Body of pancreas (tissue), 4 donors: ENCODE results near the gene RND2. TPM values are rescaled to one million over a fixed set of nuclear protein-coding genes. Genes with fewer than 3 reads are reported as not detected.

Experiments used
- ATAC-seq: fragments of 150-250 bp; one replicate; pipeline ENCODE4 v1.9.1; 2016
- DNase-seq, 4 donors: peaks; one replicate each; pipeline ENCODE4 v3.0.0-alpha.2; 2019
- H3K27ac ChIP-seq, 4 donors: fragments of 200-600 bp; sonication (generic); 1 replicate in 3 of 4; 2 replicates in 1 of 4; pipeline versions ENCODE4 v1.5.1 to v1.6.1; 2016 to 2019; ENCODE audit warnings: mild to moderate bottlenecking in 1 of 4, mixed read lengths in 1 of 4, moderate library complexity in 1 of 4
- H3K27me3 ChIP-seq, 2 donors: fragments of 200-600 bp; sonication (generic); one replicate each; pipeline ENCODE4 v1.6.0; 2016; ENCODE audit warnings: mild to moderate bottlenecking in 1 of 2
- H3K36me3 ChIP-seq, 2 donors: fragments of 200-600 bp; sonication (generic); replicated peaks in 1 of 2; 2 replicates each; pipeline ENCODE4 v1.5.1; 2016; ENCODE audit warnings: low read depth in 2 of 2; ENCODE audit not compliant: insufficient read depth in 1 of 2
- H3K4me1 ChIP-seq: fragments of 200-600 bp; sonication (generic); one replicate; pipeline ENCODE4 v1.6.0; 2016
- H3K4me3 ChIP-seq, 2 donors: fragments of 200-600 bp; sonication (generic); 1 replicate in 1 of 2; 2 replicates in 1 of 2; pipeline ENCODE4 v1.5.1; 2016 to 2019
- H3K9me3 ChIP-seq, 3 donors: fragments of 200-600 bp; sonication (generic); 1 replicate in 2 of 3; 2 replicates in 1 of 3; pipeline ENCODE4 v1.5.1; 2016
- POLR2A ChIP-seq, 3 donors: fragments of 450-650 bp; IDR thresholded peaks; one replicate each; pipeline ENCODE4 v1.6.1; 2016; ENCODE audit warnings: antibody characterized with exemption in 3 of 3, mild to moderate bottlenecking in 2 of 3
- WGBS, 2 donors: methylation state at CpG; one replicate each; pipeline ENCODE4 v1.1.5; 2017; 5-methylcytosine and 5-hydroxymethylcytosine counted together
- intact Hi-C: fragments of 100-400 bp; cut with DNase I; formaldehyde crosslinking; loops from one replicate; pipeline ENCODE4 v1.15.1; 2023
- total RNA-seq, 2 donors: library from RNA; depleted of rRNA; stranded (reverse); fragments of >200 nt; gene quantifications; one replicate each; pipeline ENCODE4 v1.1.0, GENCODE V29; 2016
- TF ChIP-seq, protein P1 (sequence below), 7 experiments: fragments of 450-650 bp in 4 of 7; fragments of 200-600 bp in 3 of 7; sonication (generic) in 3 of 7; IDR thresholded peaks; one replicate each; pipeline ENCODE4 v1.5.1; 2016 to 2019; ENCODE audit warnings: antibody characterized with exemption in 7 of 7

Gene RND2
- total RNA-seq, 2 donors from 2014 or later: 0.33 to 0.52 TPM

DNA sequence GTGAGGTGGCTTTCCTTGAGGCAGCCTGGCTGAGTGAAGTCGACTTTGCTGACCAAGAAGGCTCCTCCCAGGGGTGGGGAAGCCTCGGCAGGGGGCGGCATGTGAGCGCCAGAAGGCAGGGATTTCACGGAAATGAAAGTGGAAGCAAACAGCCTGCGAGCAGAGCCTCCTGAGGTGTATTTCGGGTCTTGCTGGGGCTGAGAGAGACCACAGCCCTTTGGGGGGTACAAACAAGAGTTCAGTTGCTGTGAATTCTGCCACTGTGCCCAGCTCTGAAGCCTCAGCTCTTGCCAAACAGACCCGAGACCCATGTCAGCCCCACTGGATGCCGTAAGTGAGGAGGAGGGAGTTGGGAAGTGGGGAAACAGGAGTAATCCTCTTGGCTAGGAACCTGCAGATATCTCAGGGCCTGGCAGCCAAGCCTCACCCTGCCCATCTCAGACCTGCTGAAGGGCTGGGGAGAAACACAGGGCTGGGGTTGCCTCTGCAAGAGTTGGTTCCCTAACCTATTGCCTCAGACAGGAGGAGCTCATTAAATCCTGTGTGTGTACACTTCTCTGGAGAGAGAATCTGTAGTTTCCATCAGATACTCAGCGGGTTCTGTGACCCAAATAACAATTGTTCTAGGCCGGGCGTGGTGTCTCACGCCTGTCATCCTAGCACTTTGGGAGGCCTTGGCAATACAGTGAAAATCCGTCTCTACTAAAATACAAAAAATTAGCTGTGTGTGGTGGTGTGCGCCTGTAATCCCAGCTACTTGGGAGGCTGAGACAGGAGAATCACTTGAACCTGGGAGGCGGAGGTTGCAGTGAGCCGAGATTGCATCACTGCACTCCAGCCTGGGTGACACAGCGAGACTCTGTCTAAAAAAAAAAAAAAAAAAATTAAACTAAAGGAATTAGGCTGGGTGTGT lies 18.1 kb upstream of the RND2 start, which contains the start of gene IFI35:
Gene IFI35 (plus strand): TSS at position 146 of the 913 bp plus-strand sequence. CDS start 164 bp downstream, at position 310.
- H3K27ac ChIP-seq: peak within 1 kb of the TSS; percentile 91 to 98 (median 94)
- H3K4me1 ChIP-seq: peaks cover 28% of the 10 kb centered on the region
- peaks cover 0 to 8% of the 10 kb centered on the region in 2 donors for H3K36me3 ChIP-seq
- peak; percentile 40 to 85 (median 80) for TF ChIP-seq POLR2A (IDR thresholded peaks at IDR 0.05)
- TF ChIP-seq, protein P1, sequence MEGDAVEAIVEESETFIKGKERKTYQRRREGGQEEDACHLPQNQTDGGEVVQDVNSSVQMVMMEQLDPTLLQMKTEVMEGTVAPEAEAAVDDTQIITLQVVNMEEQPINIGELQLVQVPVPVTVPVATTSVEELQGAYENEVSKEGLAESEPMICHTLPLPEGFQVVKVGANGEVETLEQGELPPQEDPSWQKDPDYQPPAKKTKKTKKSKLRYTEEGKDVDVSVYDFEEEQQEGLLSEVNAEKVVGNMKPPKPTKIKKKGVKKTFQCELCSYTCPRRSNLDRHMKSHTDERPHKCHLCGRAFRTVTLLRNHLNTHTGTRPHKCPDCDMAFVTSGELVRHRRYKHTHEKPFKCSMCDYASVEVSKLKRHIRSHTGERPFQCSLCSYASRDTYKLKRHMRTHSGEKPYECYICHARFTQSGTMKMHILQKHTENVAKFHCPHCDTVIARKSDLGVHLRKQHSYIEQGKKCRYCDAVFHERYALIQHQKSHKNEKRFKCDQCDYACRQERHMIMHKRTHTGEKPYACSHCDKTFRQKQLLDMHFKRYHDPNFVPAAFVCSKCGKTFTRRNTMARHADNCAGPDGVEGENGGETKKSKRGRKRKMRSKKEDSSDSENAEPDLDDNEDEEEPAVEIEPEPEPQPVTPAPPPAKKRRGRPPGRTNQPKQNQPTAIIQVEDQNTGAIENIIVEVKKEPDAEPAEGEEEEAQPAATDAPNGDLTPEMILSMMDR (IDR thresholded peaks at IDR 0.05): peak in 6 of 7 experiments; percentile 34 to 63 (median 49)
- no peaks in the 10 kb centered on the region for H3K27me3 ChIP-seq
- H3K4me3 ChIP-seq: peak within 1 kb of the TSS; percentile 33 to 71
- H3K9me3 ChIP-seq: no peaks in the 10 kb centered on the region
- peak; percentile 90 for ATAC-seq
- DNase-seq: peak; percentile 86 to 90 (median 88)
- intact Hi-C loops: no loop called here
- 24 to 43% methylated on average over 8 to 18 of the region's 18 CpGs for WGBS, 2 donors

DNA sequence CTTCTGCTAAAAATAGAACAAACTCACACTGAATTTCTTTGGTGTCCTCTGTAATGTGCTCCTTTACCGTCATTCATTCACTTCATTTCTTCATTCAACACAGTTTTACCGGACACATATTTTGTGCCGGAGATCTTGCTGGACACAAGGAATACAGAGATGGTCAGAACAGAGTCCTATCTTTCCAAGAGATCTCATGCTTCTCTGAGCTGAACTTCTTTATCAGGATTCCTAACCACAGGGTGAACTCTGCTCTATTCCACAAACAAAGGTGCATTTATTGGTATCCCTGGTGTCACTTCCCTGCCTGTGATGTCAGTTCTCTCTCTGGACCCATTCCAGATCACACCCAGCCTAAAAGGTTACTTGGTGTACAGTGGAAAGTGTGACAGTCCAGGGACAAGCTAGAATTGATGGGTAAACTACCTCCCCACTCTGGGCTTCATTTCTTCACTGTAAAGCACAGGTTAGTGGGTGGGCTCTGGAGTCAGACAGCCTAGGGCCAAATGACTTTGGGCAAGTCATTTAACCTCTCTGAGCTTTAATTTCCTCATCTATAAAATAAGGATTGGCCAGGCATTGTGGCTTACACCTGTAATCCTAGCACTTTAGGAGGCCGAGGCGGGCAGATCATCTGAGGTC lies 14.2 kb upstream of the RND2 start:
- ATAC-seq (peak; percentile 25), DNase-seq (peak in 3 of 4 donors; percentile 46 to 61 (median 49))
- peak overlapping the region in 3 of 4 donors; percentile 8 to 73 (median 44) for H3K27ac ChIP-seq
- H3K4me1 ChIP-seq: peaks cover 30% of the 10 kb centered on the region
- 71 to 72% methylated on average over 5 of the region's 5 CpGs for WGBS, 2 donors
- no peaks in the 10 kb centered on the region for H3K36me3 ChIP-seq
- TF ChIP-seq POLR2A (IDR thresholded peaks at IDR 0.05): no peak
- TF ChIP-seq, protein P1 (IDR thresholded peaks at IDR 0.05): no peak
- no peak overlapping the region for H3K4me3 ChIP-seq
- intact Hi-C loops: loop anchor here (10.0 kb wide), 1 partner anchor 334 kb away; no protein-coding TSS in a partner anchor
- H3K9me3 ChIP-seq: no peaks in the 10 kb centered on the region
- no peaks in the 10 kb centered on the region for H3K27me3 ChIP-seq

DNA sequence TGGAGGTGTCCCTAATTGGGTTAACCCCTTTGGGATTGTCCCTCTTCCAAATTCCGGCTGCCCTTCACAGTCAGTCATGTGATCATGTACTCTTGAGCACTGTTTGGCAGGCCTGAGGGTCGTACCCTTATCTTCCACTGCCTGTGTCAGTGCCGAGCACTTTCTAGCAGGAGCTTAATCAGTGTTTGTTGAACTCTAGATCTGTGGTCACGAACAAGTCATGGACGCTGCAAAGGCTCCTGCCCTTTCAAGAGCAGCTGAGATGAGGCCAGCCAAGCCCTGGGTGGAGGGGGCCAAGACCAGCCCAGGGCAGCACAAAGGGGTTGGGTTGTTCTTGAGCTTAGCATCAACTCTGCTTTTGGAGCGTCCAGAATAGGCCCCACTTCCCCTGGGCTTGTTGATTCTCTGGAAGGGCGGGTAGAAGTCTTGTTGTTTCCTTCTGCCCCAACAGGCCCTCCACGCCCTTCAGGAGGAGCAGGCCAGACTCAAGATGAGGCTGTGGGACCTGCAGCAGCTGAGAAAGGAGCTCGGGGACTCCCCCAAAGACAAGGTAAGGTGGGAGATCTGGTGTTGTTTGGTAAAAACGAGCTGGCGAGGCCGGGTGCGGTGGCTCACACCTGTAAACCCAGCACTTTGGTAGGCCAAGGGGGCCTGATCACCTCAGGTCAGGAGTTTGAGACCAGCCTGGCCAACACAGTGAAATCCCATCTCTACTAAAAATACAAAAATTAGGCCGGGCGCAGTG lies 13.1 kb upstream of the RND2 start:
- DNase-seq (no peak), ATAC-seq (no peak)
- no peak for TF ChIP-seq POLR2A (IDR thresholded peaks at IDR 0.05)
- H3K27me3 ChIP-seq: no peaks in the 10 kb centered on the region
- peaks cover 24% of the 10 kb centered on the region for H3K4me1 ChIP-seq
- H3K36me3 ChIP-seq: no peaks in the 10 kb centered on the region
- intact Hi-C loops: loop anchor here (10.0 kb wide), 1 partner anchor 333 kb away; no protein-coding TSS in a partner anchor
- no peak overlapping the region for H3K4me3 ChIP-seq
- no peaks in the 10 kb centered on the region for H3K9me3 ChIP-seq
- WGBS, 2 donors: 56 to 64% methylated on average over 11 to 15 of the region's 15 CpGs
- peak overlapping the region in 3 of 4 donors; percentile 8 to 73 (median 14) for H3K27ac ChIP-seq

DNA sequence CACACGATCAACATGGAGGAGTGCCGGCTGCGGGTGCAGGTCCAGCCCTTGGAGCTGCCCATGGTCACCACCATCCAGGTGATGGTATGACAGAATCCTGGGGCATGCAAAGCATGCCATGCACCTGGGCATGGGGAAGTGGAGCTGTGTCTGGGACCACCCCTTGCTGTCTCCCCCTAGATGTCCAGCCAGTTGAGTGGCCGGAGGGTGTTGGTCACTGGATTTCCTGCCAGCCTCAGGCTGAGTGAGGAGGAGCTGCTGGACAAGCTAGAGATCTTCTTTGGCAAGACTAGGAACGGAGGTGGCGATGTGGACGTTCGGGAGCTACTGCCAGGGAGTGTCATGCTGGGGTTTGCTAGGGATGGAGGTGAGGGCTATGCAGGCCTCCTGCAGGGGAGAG lies 11.7 kb upstream of the RND2 start:
- H3K4me3 ChIP-seq: no peak overlapping the region
- WGBS, 2 donors: 77 to 87% methylated on average over 4 to 8 of the region's 8 CpGs
- DNase-seq (no peak), ATAC-seq (no peak)
- H3K27me3 ChIP-seq: no peaks in the 10 kb centered on the region
- H3K4me1 ChIP-seq: peaks cover 17% of the 10 kb centered on the region
- intact Hi-C loops: loop anchor here (10.0 kb wide), 1 partner anchor 332 kb away; no protein-coding TSS in a partner anchor
- TF ChIP-seq, protein P1 (IDR thresholded peaks at IDR 0.05): no peak
- no peak for TF ChIP-seq POLR2A (IDR thresholded peaks at IDR 0.05)
- H3K27ac ChIP-seq: no peak overlapping the region
- H3K36me3 ChIP-seq: no peaks in the 10 kb centered on the region
- H3K9me3 ChIP-seq: no peaks in the 10 kb centered on the region
